ENCODE results near the gene CA14.
"Not testable (repeated sequence)": the region's sequence is repeated elsewhere in the genome, so short reads cannot be mapped to it uniquely, and the experiment has no call there.

- TF ChIP-seq, protein P1, sequence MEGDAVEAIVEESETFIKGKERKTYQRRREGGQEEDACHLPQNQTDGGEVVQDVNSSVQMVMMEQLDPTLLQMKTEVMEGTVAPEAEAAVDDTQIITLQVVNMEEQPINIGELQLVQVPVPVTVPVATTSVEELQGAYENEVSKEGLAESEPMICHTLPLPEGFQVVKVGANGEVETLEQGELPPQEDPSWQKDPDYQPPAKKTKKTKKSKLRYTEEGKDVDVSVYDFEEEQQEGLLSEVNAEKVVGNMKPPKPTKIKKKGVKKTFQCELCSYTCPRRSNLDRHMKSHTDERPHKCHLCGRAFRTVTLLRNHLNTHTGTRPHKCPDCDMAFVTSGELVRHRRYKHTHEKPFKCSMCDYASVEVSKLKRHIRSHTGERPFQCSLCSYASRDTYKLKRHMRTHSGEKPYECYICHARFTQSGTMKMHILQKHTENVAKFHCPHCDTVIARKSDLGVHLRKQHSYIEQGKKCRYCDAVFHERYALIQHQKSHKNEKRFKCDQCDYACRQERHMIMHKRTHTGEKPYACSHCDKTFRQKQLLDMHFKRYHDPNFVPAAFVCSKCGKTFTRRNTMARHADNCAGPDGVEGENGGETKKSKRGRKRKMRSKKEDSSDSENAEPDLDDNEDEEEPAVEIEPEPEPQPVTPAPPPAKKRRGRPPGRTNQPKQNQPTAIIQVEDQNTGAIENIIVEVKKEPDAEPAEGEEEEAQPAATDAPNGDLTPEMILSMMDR (conservative IDR thresholded peaks at IDR 0.05; ENCODE audit: low read depth, low read length) = not testable (repeated sequence)
- TF ChIP-seq EZH2phosphoT487 (IDR thresholded peaks at IDR 0.05; ENCODE audit: borderline replicate concordance, low read length) = not testable (repeated sequence)
These were observed 49.1 kb upstream of the CA14 start for GRCh38 chr1:150208460-150208859.
